GM18507 (cell line): ENCODE measurements around the gene AKAP5.

ENCODE experiments used
- DNase-seq: peaks from one replicate; pipeline ENCODE4 v3.0.0; 2011; ENCODE audit warnings: low read depth; ENCODE audit not compliant: insufficient read length; ENCODE audit errors: extremely low spot score
- FAIRE-seq: peaks from 2 replicates; lab custom pipeline; 2011; peaks lifted over from hg19 to GRCh38; lab: Jason Lieb, UNC

Gene AKAP5

GRCh38 chr14:64520699-64521098 lies 55.4 kb downstream of the AKAP5 start:
- FAIRE-seq (no peak), DNase-seq (no peak)

- DNase-seq (no peak), FAIRE-seq (no peak)
Measured at GRCh38 chr14:64522591-64523355, 57.5 kb downstream of the AKAP5 start.
